ENCODE results near the gene BRD4. TPM values are rescaled to one million over a fixed set of nuclear protein-coding genes. Genes with fewer than 3 reads are reported as not detected.

Gene BRD4
- polyA plus RNA-seq, 1 donor from 2014 or later, result 3.6 TPM

DNA sequence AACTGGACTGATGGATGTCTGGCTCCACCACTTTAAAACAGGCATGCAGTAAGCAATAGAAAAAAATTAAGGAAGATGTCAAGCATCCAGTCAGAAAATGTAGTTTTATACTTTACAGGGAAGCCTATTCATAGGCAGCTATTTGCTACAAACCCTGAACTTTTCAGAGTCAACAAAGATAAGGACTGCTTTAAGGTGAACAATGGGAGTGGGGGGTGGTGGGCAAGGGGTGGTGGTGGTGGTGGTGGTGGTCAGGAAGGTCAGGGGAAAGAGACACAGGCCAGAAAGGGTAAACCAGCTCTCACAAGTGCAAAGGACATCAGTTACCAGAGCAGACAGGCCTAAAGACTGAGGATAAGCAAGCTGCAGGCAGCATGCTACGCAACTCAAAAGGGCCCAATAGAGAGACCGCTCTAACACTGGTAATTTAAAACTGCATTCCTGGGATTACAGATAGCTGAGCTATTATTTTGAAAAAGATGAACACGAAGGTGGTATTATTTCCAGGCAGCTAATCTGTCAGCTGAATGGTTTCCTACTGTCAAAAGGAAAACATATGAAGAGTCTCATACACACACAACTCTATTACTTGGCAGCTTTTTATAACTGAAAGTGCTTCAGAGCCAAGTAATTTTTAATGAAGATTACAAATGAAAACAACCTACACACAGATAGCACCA, 14.8 kb downstream of the BRD4 start:
- no peak overlapping the region for H2AFZ ChIP-seq (ENCODE audit: low read depth, low read length)
- no peaks in the 10 kb centered on the region for H3K27me3 ChIP-seq (ENCODE audit: insufficient read depth, low read depth, low read length)
- no peaks in the 10 kb centered on the region for H3K9me3 ChIP-seq (ENCODE audit: low read length)
- H3K4me3 ChIP-seq (ENCODE audit: low read length), result no peak overlapping the region
- no peak overlapping the region for H3K4me2 ChIP-seq (ENCODE audit: low read length)
- H4K20me1 ChIP-seq (ENCODE audit: insufficient read depth), result peaks cover 56% of the 10 kb centered on the region
- no peak for TF ChIP-seq REST (IDR thresholded peaks at IDR 0.05; ENCODE audit: borderline replicate concordance)
- no peaks in the 10 kb centered on the region for H3K36me3 ChIP-seq (ENCODE audit: insufficient read depth, low read length)
- no peaks in the 10 kb centered on the region for H3F3A ChIP-seq (ENCODE audit: insufficient read depth, low read length, poor library complexity, severe bottlenecking)
- H3K9me2 ChIP-seq (ENCODE audit: insufficient read depth, low read length), result no peaks in the 10 kb centered on the region
- no peak overlapping the region for H3K27ac ChIP-seq (ENCODE audit: low read length)
- H3K79me2 ChIP-seq (replicated peaks; ENCODE audit: insufficient read depth, low read length), result peaks cover 85% of the 10 kb centered on the region
- H3K9ac ChIP-seq (ENCODE audit: low read length), result no peak overlapping the region

GRCh38 chr19:15316498-15316897, 15.8 kb downstream of the BRD4 start:
- H3K9me2 ChIP-seq (ENCODE audit: insufficient read depth, low read length), result no peaks in the 10 kb centered on the region
- no peaks in the 10 kb centered on the region for H3F3A ChIP-seq (ENCODE audit: insufficient read depth, low read length, poor library complexity, severe bottlenecking)
- no peak overlapping the region for H3K4me2 ChIP-seq (ENCODE audit: low read length)
- no peak overlapping the region for H3K4me3 ChIP-seq (ENCODE audit: low read length)
- peaks cover 53% of the 10 kb centered on the region for H4K20me1 ChIP-seq (ENCODE audit: insufficient read depth)
- no peaks in the 10 kb centered on the region for H3K9me3 ChIP-seq (ENCODE audit: low read length)
- H3K27ac ChIP-seq (ENCODE audit: low read length), result no peak overlapping the region
- H3K27me3 ChIP-seq (ENCODE audit: insufficient read depth, low read depth, low read length), result no peaks in the 10 kb centered on the region
- TF ChIP-seq, protein P1, sequence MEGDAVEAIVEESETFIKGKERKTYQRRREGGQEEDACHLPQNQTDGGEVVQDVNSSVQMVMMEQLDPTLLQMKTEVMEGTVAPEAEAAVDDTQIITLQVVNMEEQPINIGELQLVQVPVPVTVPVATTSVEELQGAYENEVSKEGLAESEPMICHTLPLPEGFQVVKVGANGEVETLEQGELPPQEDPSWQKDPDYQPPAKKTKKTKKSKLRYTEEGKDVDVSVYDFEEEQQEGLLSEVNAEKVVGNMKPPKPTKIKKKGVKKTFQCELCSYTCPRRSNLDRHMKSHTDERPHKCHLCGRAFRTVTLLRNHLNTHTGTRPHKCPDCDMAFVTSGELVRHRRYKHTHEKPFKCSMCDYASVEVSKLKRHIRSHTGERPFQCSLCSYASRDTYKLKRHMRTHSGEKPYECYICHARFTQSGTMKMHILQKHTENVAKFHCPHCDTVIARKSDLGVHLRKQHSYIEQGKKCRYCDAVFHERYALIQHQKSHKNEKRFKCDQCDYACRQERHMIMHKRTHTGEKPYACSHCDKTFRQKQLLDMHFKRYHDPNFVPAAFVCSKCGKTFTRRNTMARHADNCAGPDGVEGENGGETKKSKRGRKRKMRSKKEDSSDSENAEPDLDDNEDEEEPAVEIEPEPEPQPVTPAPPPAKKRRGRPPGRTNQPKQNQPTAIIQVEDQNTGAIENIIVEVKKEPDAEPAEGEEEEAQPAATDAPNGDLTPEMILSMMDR (IDR thresholded peaks at IDR 0.05; ENCODE audit: poor library complexity, severe bottlenecking), result no peak
- TF ChIP-seq EP300 (conservative IDR thresholded peaks at IDR 0.05; ENCODE audit: poor library complexity, severe bottlenecking) (no peak), EZH2 (IDR thresholded peaks at IDR 0.05; ENCODE audit: borderline replicate concordance, insufficient read depth, low read length, poor library complexity, severe bottlenecking) (no peak), POLR2AphosphoS5 (IDR thresholded peaks at IDR 0.05) (no peak)
- H2AFZ ChIP-seq (ENCODE audit: low read depth, low read length), result no peak overlapping the region
- H3K9ac ChIP-seq (ENCODE audit: low read length), result no peak overlapping the region
- peaks cover 85% of the 10 kb centered on the region for H3K79me2 ChIP-seq (replicated peaks; ENCODE audit: insufficient read depth, low read length)
- no peaks in the 10 kb centered on the region for H3K36me3 ChIP-seq (ENCODE audit: insufficient read depth, low read length)

DNA sequence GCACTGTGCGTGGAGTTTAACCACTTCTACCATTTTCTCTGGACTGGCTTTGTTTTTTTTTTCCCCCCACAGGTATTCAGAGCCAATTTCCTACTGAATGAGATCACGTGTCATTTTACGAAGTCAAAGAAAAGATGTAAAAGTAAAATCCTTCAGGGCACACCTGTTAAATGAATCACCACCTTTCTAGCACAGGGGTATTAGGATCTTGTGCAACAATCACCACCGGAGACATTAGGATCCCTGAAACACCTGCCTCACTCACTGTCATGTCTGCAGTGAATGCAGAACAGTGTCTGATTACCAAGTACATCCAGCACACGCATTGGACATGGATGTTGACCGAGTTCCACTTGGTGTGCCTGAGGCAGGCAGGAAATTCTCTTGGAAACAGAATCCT, 17.2 kb downstream of the BRD4 start:
- no peaks in the 10 kb centered on the region for H3K9me2 ChIP-seq (ENCODE audit: insufficient read depth, low read length)
- no peaks in the 10 kb centered on the region for H3K27me3 ChIP-seq (ENCODE audit: insufficient read depth, low read depth, low read length)
- no peaks in the 10 kb centered on the region for H3F3A ChIP-seq (ENCODE audit: insufficient read depth, low read length, poor library complexity, severe bottlenecking)
- peaks cover 80% of the 10 kb centered on the region for H3K79me2 ChIP-seq (replicated peaks; ENCODE audit: insufficient read depth, low read length)
- no peak overlapping the region for H2AFZ ChIP-seq (ENCODE audit: low read depth, low read length)
- H3K36me3 ChIP-seq (ENCODE audit: insufficient read depth, low read length), result no peaks in the 10 kb centered on the region
- no peak overlapping the region for H3K9ac ChIP-seq (ENCODE audit: low read length)
- no peaks in the 10 kb centered on the region for H3K9me3 ChIP-seq (ENCODE audit: low read length)
- H3K27ac ChIP-seq (ENCODE audit: low read length), result no peak overlapping the region
- H3K4me3 ChIP-seq (ENCODE audit: low read length), result no peak overlapping the region
- no peak overlapping the region for H3K4me2 ChIP-seq (ENCODE audit: low read length)
- peaks cover 40% of the 10 kb centered on the region for H4K20me1 ChIP-seq (ENCODE audit: insufficient read depth)
- TF ChIP-seq SMC3 (conservative IDR thresholded peaks at IDR 0.05; ENCODE audit: poor library complexity) (no peak), EZH2 (IDR thresholded peaks at IDR 0.05; ENCODE audit: borderline replicate concordance, insufficient read depth, low read length, poor library complexity, severe bottlenecking) (no peak)
- TF ChIP-seq, protein P1 (IDR thresholded peaks at IDR 0.05; ENCODE audit: poor library complexity, severe bottlenecking), result no peak

Measured in neural cell (in vitro differentiated cells).